ENCODE results near the gene HDHD5. TPM values are rescaled to one million over a fixed set of nuclear protein-coding genes. Genes with fewer than 3 reads are reported as not detected.

HDHD5 gene
- total RNA-seq, 1 experiment from 2014 or later = 68.4 TPM

DNA sequence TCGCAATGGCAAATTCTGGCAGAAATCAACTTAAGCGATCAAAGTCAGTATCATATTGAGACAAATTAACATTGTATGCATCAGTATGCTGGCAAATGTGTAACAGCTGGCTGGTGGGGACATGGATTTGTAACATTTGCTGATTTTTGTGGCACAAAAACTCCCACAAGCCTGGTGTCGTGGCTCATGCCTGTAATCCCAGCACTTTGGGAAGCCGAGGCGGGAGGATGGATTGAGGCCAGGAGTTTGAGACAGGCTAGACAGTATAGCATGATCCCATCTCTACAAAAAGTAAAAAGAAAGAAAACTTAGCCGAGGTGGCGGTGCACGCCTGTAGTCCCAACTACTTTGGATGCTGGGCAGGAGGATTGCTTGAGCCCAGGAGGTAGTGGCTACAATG lies 17.6 kb upstream of the HDHD5 start:
- Histone ChIP-seq H2BK20ac (ENCODE audit: low read depth, low read length, poor library complexity, severe bottlenecking) (no peak overlapping the region), H2BK12ac (ENCODE audit: insufficient read length, low read depth, low read length) (no peak overlapping the region), H3K4me1 (ENCODE audit: insufficient read depth, low read length) (no peaks in the 10 kb centered on the region), H3K23me2 (ENCODE audit: insufficient read length, low read depth, low read length, poor library complexity, severe bottlenecking) (no peaks in the 10 kb centered on the region), H4K91ac (ENCODE audit: insufficient read length, low read depth, low read length) (no peak overlapping the region), H4K20me1 (ENCODE audit: control insufficient read depth, insufficient read depth, insufficient read length) (no peaks in the 10 kb centered on the region), H3K9me3 (ENCODE audit: control insufficient read depth, low read depth, low read length) (no peaks in the 10 kb centered on the region), H3K79me1 (ENCODE audit: insufficient read depth, low read depth, low read length, poor library complexity, severe bottlenecking) (no peaks in the 10 kb centered on the region), H3K4me2 (ENCODE audit: insufficient read depth, insufficient read length, low read length) (no peak overlapping the region), H3K27me3 (ENCODE audit: insufficient read depth, low read length) (no peaks in the 10 kb centered on the region), H2BK120ac (ENCODE audit: low read depth, low read length, poor library complexity, severe bottlenecking) (no peak overlapping the region), H3K14ac (ENCODE audit: insufficient read depth, low read length) (no peak overlapping the region), H3K18ac (ENCODE audit: insufficient read length, low read depth, low read length) (no peak overlapping the region), H3T11ph (ENCODE audit: low read length) (no peak overlapping the region), H4K5ac (ENCODE audit: insufficient read length, low read depth, low read length) (no peak overlapping the region), H3K27ac (ENCODE audit: insufficient read length, low read depth, low read length) (no peak overlapping the region), H3K9ac (ENCODE audit: extremely low read depth, insufficient read length, low read length) (no peak overlapping the region), H2BK15ac (ENCODE audit: low read depth, low read length) (no peak overlapping the region), H3K56ac (ENCODE audit: insufficient read length, low read depth, low read length) (no peak overlapping the region), H2AK5ac (ENCODE audit: insufficient read length, low read length) (no peak overlapping the region), H2AFZ (ENCODE audit: low read length) (no peak overlapping the region), H4K8ac (replicated peaks; ENCODE audit: insufficient read length, low read depth, low read length) (no peak overlapping the region), H2BK5ac (ENCODE audit: insufficient read length, low read length) (no peak overlapping the region), H3K79me2 (ENCODE audit: insufficient read depth, low read length) (no peaks in the 10 kb centered on the region), H3K23ac (ENCODE audit: insufficient read length, low read depth, low read length) (no peak overlapping the region), H3K4ac (ENCODE audit: low read depth, low read length) (no peak overlapping the region)
- Mint-ChIP-seq H3K4me3 (no peak overlapping the region), H3K4me1 (peaks cover 15% of the 10 kb centered on the region in 2 experiments), H3K36me3 (ENCODE audit: insufficient read depth in 1 of 3, low read depth in 3 of 3) (peaks cover 9 to 29% (median 25%) of the 10 kb centered on the region in 3 experiments), H3K27me3 (ENCODE audit: low read depth) (no peaks in the 10 kb centered on the region), H3K27ac (peak overlapping the region in 1 of 3 experiments; percentile 38; a peak in 2 of 7 replicates), H3K9me3 (no peaks in the 10 kb centered on the region)
- no CpG with 5 or more reads among the region's 8 CpGs for WGBS (ENCODE audit: extremely low coverage, insufficient read length, low lambda C conversion rate)
- TF ChIP-seq, protein P1, sequence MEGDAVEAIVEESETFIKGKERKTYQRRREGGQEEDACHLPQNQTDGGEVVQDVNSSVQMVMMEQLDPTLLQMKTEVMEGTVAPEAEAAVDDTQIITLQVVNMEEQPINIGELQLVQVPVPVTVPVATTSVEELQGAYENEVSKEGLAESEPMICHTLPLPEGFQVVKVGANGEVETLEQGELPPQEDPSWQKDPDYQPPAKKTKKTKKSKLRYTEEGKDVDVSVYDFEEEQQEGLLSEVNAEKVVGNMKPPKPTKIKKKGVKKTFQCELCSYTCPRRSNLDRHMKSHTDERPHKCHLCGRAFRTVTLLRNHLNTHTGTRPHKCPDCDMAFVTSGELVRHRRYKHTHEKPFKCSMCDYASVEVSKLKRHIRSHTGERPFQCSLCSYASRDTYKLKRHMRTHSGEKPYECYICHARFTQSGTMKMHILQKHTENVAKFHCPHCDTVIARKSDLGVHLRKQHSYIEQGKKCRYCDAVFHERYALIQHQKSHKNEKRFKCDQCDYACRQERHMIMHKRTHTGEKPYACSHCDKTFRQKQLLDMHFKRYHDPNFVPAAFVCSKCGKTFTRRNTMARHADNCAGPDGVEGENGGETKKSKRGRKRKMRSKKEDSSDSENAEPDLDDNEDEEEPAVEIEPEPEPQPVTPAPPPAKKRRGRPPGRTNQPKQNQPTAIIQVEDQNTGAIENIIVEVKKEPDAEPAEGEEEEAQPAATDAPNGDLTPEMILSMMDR (conservative IDR thresholded peaks at IDR 0.05) = no peak
- DNase-seq = no peak
